H9 (cell line): ENCODE results near the gene TPPP. TPM values are rescaled to one million over a fixed set of nuclear protein-coding genes. Genes with fewer than 3 reads are reported as not detected.

Experiments
- DNase-seq: peaks from one replicate; pipeline ENCODE4 v3.0.0-alpha.2; 2017
- H2AFZ ChIP-seq: one replicate; pipeline ENCODE4 v1.6.1; 2013; ENCODE audit warnings: mild to moderate bottlenecking, low read length, control low read depth, moderate library complexity
- H2AK5ac ChIP-seq: 2 replicates; pipeline ENCODE4 v1.6.1; 2013; ENCODE audit warnings: low read length, control low read depth, mixed read lengths; ENCODE audit not compliant: insufficient read length
- H2BK120ac ChIP-seq: one replicate; pipeline ENCODE4 v1.6.1; 2013; ENCODE audit warnings: low read depth, mild to moderate bottlenecking, low read length, control low read depth, inconsistent platforms; ENCODE audit not compliant: poor library complexity, severe bottlenecking
- H2BK12ac ChIP-seq: 2 replicates; pipeline ENCODE4 v1.6.1; 2013; ENCODE audit warnings: low read length, control low read depth, mixed read lengths, low read depth; ENCODE audit not compliant: insufficient read length
- H2BK15ac ChIP-seq: 2 replicates; pipeline ENCODE4 v1.6.1; 2013; ENCODE audit warnings: low read depth, low read length, control low read depth
- H2BK20ac ChIP-seq: one replicate; pipeline ENCODE4 v1.6.1; 2013; ENCODE audit warnings: low read depth, mild to moderate bottlenecking, low read length, control low read depth, inconsistent platforms; ENCODE audit not compliant: poor library complexity, severe bottlenecking
- H2BK5ac ChIP-seq: 2 replicates; pipeline ENCODE4 v1.6.1; 2013; ENCODE audit warnings: low read length, control low read depth, mixed read lengths; ENCODE audit not compliant: insufficient read length
- H3K14ac ChIP-seq: 2 replicates; pipeline ENCODE4 v1.6.1; 2013; ENCODE audit warnings: low read length, control low read depth; ENCODE audit not compliant: insufficient read depth
- H3K18ac ChIP-seq: 2 replicates; pipeline ENCODE4 v1.6.1; 2013; ENCODE audit warnings: low read depth, mild to moderate bottlenecking, mixed read lengths, low read length, control low read depth; ENCODE audit not compliant: insufficient read length
- H3K23ac ChIP-seq: 2 replicates; pipeline ENCODE4 v1.6.1; 2013; ENCODE audit warnings: low read length, control low read depth, mixed read lengths, low read depth; ENCODE audit not compliant: insufficient read length
- H3K23me2 ChIP-seq: 2 replicates; pipeline ENCODE4 v1.6.1; 2013; ENCODE audit warnings: low read depth, mild to moderate bottlenecking, mixed read lengths, low read length, control low read depth; ENCODE audit not compliant: insufficient read length, poor library complexity, severe bottlenecking
- H3K27ac ChIP-seq: 2 replicates; pipeline ENCODE4 v1.5.1; 2013; ENCODE audit warnings: low read length, control low read depth, mixed read lengths, low read depth; ENCODE audit not compliant: insufficient read length
- H3K27me3 ChIP-seq: 2 replicates; pipeline ENCODE4 v1.6.1; 2013; ENCODE audit warnings: low read length, control low read depth, inconsistent platforms; ENCODE audit not compliant: insufficient read depth
- H3K4ac ChIP-seq: 2 replicates; pipeline ENCODE4 v1.6.1; 2013; ENCODE audit warnings: low read depth, mild to moderate bottlenecking, control low read depth, inconsistent platforms, low read length, moderate library complexity
- H3K4me1 ChIP-seq: 2 replicates; pipeline ENCODE4 v1.6.1; 2013; ENCODE audit warnings: low read length, control low read depth, inconsistent platforms; ENCODE audit not compliant: insufficient read depth
- H3K4me2 ChIP-seq: 2 replicates; pipeline ENCODE4 v1.6.1; 2013; ENCODE audit warnings: low read length, control low read depth, mixed read lengths; ENCODE audit not compliant: insufficient read length, insufficient read depth
- H3K56ac ChIP-seq: 2 replicates; pipeline ENCODE4 v1.6.1; 2013; ENCODE audit warnings: low read depth, mild to moderate bottlenecking, mixed read lengths, low read length, control low read depth; ENCODE audit not compliant: insufficient read length
- H3K79me1 ChIP-seq: 2 replicates; pipeline ENCODE4 v1.6.1; 2013; ENCODE audit warnings: low read depth, mild to moderate bottlenecking, moderate library complexity, low read length, control low read depth, inconsistent platforms; ENCODE audit not compliant: insufficient read depth, poor library complexity, severe bottlenecking
- H3K79me2 ChIP-seq: 2 replicates; pipeline ENCODE4 v1.6.1; 2013; ENCODE audit warnings: low read length, control low read depth, inconsistent platforms; ENCODE audit not compliant: insufficient read depth
- H3K9ac ChIP-seq: 2 replicates; pipeline ENCODE4 v1.6.1; 2013; ENCODE audit warnings: low read length, control low read depth, mixed read lengths; ENCODE audit not compliant: insufficient read length; ENCODE audit errors: extremely low read depth
- H3K9me3 ChIP-seq: one replicate; pipeline ENCODE4 v1.6.1; 2013; ENCODE audit warnings: low read depth, low read length, inconsistent platforms; ENCODE audit not compliant: control insufficient read depth
- H3T11ph ChIP-seq: one replicate; pipeline ENCODE4 v1.6.1; 2013; ENCODE audit warnings: mild to moderate bottlenecking, low read length, control low read depth, inconsistent platforms
- H4K20me1 ChIP-seq: one replicate; pipeline ENCODE4 v1.6.1; 2013; ENCODE audit not compliant: control insufficient read depth, insufficient read length, insufficient read depth
- H4K5ac ChIP-seq: 2 replicates; pipeline ENCODE4 v1.6.1; 2013; ENCODE audit warnings: low read depth, mild to moderate bottlenecking, mixed read lengths, low read length, control low read depth; ENCODE audit not compliant: insufficient read length
- H4K8ac ChIP-seq: replicated peaks from 2 replicates; pipeline ENCODE4 v1.6.1; 2013; ENCODE audit warnings: low read length, control low read depth, mixed read lengths, low read depth; ENCODE audit not compliant: insufficient read length
- H4K91ac ChIP-seq: 2 replicates; pipeline ENCODE4 v1.6.1; 2013; ENCODE audit warnings: low read depth, mild to moderate bottlenecking, moderate library complexity, mixed read lengths, low read length, control low read depth; ENCODE audit not compliant: insufficient read length
- H3K27ac Mint-ChIP-seq, 3 experiments: 2 replicates in 2 of 3; 3 replicates in 1 of 3; pipeline ENCODE4 v1.8.0; 2020 to 2021; ENCODE audit warnings: mixed read lengths in 3 of 3, mild to moderate bottlenecking in 1 of 3, moderate library complexity in 1 of 3
- H3K27me3 Mint-ChIP-seq: 2 replicates; pipeline ENCODE4 v1.8.0; 2021; ENCODE audit warnings: low read depth, mild to moderate bottlenecking, moderate library complexity, mixed read lengths
- H3K36me3 Mint-ChIP-seq, 3 experiments: 2 replicates in 2 of 3; 3 replicates in 1 of 3; pipeline ENCODE4 v1.8.0; 2020 to 2021; ENCODE audit warnings: low read depth in 3 of 3, mixed read lengths in 3 of 3; ENCODE audit not compliant: insufficient read depth in 1 of 3
- H3K4me1 Mint-ChIP-seq, 2 experiments: 2 replicates each; pipeline ENCODE4 v1.8.0; 2020; ENCODE audit warnings: mixed read lengths in 2 of 2
- H3K4me3 Mint-ChIP-seq, 2 experiments: 2 replicates in 1 of 2; 3 replicates in 1 of 2; pipeline ENCODE4 v1.8.0; 2020 to 2021; ENCODE audit warnings: mild to moderate bottlenecking in 2 of 2, mixed read lengths in 2 of 2, moderate library complexity in 1 of 2
- H3K9me3 Mint-ChIP-seq, 2 experiments: 2 replicates in 1 of 2; 3 replicates in 1 of 2; pipeline ENCODE4 v1.8.0; 2020; ENCODE audit warnings: mild to moderate bottlenecking in 2 of 2, mixed read lengths in 2 of 2, moderate library complexity in 1 of 2
- CTCF ChIP-seq: fragments of 200-600 bp; sonication (generic); conservative IDR thresholded peaks from 3 replicates; pipeline ENCODE4 v1.8.0; 2021; ENCODE audit warnings: antibody characterized with exemption, mild to moderate bottlenecking
- WGBS: extraction: QIAGEN DNeasy Blood & Tissue Kit; methylation state at CpG from one replicate; pipeline ENCODE4 v1.1.7; 2013; ENCODE audit warnings: missing lambda C conversion rate, low lambda C conversion rate, mixed read lengths; ENCODE audit not compliant: insufficient read length; ENCODE audit errors: extremely low coverage; 5-methylcytosine and 5-hydroxymethylcytosine counted together
- total RNA-seq: library from RNA; stranded (reverse); gene quantifications from 2 replicates; pipeline ENCODE4 v1.2.1, GENCODE V29; 2021

The TPPP gene
- total RNA-seq, 1 experiment from 2014 or later, result 0.44 TPM

- DNase-seq, result no peak
- H3K79me2 ChIP-seq, result no peaks in the 10 kb centered on the region
- H2BK15ac ChIP-seq, result no peak overlapping the region
- peak overlapping the region in 1 of 3 experiments; percentile 93; a peak in 1 of 7 replicates for H3K27ac Mint-ChIP-seq
- no peak overlapping the region for H2BK12ac ChIP-seq
- H4K91ac ChIP-seq, result no peak overlapping the region
- no peak overlapping the region for H2AFZ ChIP-seq
- H2BK20ac ChIP-seq, result no peak overlapping the region
- H4K5ac ChIP-seq, result no peak overlapping the region
- H3K4me3 Mint-ChIP-seq, result no peak overlapping the region
- H2AK5ac ChIP-seq, result no peak overlapping the region
- no peaks in the 10 kb centered on the region for H3K4me1 ChIP-seq
- H3K23me2 ChIP-seq, result no peaks in the 10 kb centered on the region
- H3K27me3 Mint-ChIP-seq, result no peaks in the 10 kb centered on the region
- no peak for TF ChIP-seq CTCF
- no peak overlapping the region for H2BK120ac ChIP-seq
- no peak overlapping the region for H3K23ac ChIP-seq
- no peak overlapping the region for H3K4ac ChIP-seq
- no peak overlapping the region for H4K8ac ChIP-seq
- H3K27me3 ChIP-seq, result no peaks in the 10 kb centered on the region
- H3K36me3 Mint-ChIP-seq, result peaks cover 45 to 81% (median 81%) of the 10 kb centered on the region in 3 experiments; a peak in 6 of 7 replicates
- no peak overlapping the region for H3K18ac ChIP-seq
- H4K20me1 ChIP-seq, result no peaks in the 10 kb centered on the region
- no peak overlapping the region for H3T11ph ChIP-seq
- H2BK5ac ChIP-seq, result no peak overlapping the region
- H3K14ac ChIP-seq, result no peak overlapping the region
- H3K9ac ChIP-seq, result no peak overlapping the region
- H3K9me3 Mint-ChIP-seq, result no peaks in the 10 kb centered on the region
- H3K4me1 Mint-ChIP-seq, result no peaks in the 10 kb centered on the region
- no peaks in the 10 kb centered on the region for H3K9me3 ChIP-seq
- H3K79me1 ChIP-seq, result no peaks in the 10 kb centered on the region
- no peak overlapping the region for H3K4me2 ChIP-seq
- no peak overlapping the region for H3K27ac ChIP-seq
- no peak overlapping the region for H3K56ac ChIP-seq
- WGBS, result no CpG with 5 or more reads among the region's 13 CpGs
These were observed 69.6 kb downstream of the TPPP start for GRCh38 chr5:623531-623930.
